HS-27A (cell line): ENCODE results near the gene L2HGDH.
"Not testable (repeated sequence)": the region's sequence is repeated elsewhere in the genome, so short reads cannot be mapped to it uniquely, and the experiment has no call there.

ENCODE experiments used
- DNase-seq: peaks from one replicate; pipeline ENCODE4 v3.0.0-alpha.2; 2012; ENCODE audit warnings: low read depth, missing footprints

L2HGDH gene

DNA sequence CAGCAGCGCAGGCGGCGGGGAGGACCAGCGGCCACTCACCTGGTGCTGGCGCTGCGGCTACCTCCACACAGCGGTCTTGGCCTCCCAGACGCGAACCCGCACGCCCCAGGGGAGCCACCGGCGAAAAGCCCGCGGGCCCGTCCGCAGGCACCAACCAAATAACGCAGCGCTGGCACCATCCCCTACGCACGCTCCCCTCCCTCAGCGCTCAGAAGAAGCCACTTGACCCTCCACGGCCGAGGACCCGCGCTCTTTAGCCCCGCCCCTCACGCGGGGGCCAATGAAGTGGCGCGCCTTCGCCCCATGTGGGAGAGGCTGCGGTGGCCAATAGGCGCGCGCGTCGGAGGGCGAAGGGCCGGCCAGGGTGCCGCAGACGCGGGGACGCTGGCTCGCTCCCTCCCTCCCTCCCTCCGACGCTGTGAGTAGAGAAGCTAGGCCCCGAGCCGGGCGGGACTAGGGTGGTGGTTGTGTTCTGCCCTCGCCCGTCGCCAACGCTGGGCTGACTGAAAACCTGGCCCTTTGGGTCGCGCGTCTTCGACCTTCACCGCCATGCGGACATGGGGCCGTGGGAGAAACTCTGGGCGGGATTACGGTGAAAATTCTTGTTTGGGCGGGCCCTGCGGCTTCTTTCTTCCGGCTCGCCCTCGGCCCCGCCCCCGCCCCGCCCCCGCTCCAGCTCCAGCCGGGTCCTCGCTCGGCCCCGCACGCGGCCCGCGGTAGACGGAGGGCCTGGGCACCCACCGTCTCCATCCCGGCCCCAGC is at the start of gene L2HGDH, which contains the start of gene DMAC2L:
L2HGDH (minus strand) TSS at position 258 of the 762 bp plus-strand sequence; CDS start at position 179, 79 bp downstream.
DMAC2L (plus strand) TSS at position 353 of the 762 bp plus-strand sequence. CDS start 9,164 bp downstream, outside the sequence.
- peak; percentile 82 for DNase-seq

DNA sequence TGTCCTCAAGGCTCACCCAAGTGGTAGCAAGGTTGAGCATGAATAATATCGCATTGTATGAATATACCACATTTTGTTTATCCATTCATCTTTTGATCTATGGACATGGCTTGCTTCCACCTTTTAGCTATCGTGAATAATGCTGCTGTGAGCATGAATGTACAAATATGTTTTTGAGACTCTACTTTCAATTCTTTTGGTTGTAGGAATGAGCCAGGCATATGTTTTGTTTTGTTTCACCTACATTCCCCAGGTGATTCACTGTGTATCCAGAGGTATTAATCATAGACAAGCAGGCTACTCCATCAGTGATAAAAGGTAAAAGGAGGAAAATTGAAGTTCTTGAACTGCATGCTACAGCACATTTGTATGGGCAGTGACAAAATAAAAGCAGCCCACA is 48.8 kb upstream of the L2HGDH start:
- no peak for DNase-seq

DNA sequence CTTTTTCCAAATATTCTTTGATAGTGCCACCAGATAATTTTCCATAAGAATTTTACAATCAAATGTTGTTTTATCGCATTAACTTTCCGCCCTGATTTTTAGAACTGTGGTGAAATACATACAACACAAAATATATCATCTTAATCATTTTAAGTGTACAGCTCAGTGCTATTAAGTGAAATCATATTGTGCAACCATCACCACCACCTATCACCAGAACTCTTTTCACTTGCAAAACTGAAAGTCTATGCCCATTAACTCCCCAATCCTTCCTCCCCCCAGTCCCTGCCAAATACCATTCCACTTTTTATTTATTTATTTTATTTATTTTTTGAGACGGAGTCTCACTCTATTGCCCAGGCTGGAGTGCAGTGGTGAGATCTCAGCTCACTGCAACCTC is 48.1 kb upstream of the L2HGDH start:
- no peak for DNase-seq

DNA sequence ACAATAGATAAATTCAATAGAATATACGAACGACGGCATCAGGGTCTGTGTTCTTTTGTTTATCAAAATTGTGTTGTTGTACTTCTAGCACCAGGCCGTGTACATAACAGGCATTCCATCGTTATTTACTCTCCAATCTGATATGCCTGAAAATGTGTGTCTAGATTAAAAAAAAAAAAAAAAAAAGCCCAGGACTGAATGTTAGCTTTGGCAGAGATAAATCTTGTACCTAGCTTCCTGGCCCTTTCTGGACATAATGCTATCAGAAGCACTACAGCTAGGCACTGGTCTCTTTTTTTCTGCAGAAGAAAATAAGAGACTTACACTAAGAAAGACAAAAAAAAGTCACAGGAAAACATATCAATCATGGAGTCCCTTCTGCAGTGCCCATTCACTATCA is 47.6 kb upstream of the L2HGDH start:
- DNase-seq, result no peak

DNA sequence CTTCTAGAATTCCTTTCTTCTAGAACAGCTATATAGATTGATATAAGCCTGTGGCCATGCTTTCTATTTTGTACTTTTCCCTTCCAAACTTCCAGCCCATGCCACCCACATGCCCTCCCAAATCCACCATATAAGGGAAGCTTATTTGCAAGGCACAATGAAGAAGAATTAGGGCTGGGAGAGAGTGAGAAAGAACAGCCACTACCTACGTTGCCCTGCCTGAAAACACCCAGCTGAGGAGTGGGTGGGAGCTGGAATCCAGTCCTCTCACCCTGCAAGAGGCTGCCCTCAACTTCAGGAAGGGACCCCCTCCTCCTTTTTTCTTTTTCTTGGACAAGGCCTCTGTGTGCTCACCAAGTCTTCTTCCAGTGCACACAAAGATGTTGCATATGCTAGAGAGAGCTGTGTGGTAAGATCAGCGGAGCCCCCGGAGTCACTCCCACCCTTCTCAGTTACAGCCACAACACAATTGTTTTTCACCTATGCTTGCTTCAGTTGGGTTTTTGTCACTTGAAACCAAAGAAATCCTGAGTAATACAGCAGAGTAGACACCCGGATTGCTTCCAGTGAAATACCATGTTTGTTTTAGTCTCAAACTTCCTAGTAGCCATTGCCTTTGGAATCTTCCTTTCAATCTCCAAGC is 45.8 kb upstream of the L2HGDH start:
- no peak for DNase-seq

DNA sequence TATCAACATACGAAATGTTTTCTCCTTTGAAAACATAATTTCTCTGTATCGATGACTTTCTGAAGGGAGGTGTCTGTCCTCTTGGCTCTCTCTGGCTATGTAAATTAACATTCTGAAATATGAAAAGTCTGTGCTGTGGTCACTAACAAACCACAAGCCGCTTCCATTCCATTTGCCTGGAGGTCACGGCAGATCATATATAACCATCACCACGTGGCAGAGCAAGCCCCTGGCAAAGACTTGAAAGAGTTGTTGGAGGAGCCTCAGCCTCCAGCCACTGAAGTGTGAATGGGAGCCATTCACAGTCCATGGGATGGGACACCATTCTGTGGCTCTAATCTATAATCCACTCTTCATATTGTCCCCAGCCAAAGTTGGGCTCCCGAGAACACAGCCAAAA is 45.1 kb upstream of the L2HGDH start:
- no peak for DNase-seq

- DNase-seq, result not testable (repeated sequence)
Measured at GRCh38 chr14:50356283-50356682, 44.3 kb upstream of the L2HGDH start.

DNA sequence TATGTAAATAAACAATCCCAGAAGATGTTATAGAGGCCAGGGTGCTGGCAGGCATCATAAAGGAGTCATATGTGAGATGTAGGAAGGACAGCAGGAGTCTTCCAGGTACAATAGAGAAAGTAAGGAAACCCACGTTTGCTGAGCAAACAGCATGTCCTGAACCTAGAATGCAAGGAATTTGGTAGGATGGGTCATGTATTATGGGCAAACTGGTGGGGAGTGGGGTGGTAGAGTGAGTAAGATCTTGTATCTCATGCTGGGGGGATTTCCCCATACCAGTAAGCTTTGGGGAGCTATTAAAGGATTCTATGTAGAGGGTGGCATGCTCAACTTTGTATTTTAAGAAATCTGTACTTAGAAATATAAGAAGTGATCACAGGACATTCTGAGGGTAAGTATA is 43.7 kb upstream of the L2HGDH start:
- no peak for DNase-seq

GRCh38 chr14:50354527-50354926 is 42.5 kb upstream of the L2HGDH start:
- no peak for DNase-seq

- no peak for DNase-seq
Measured at GRCh38 chr14:50353126-50353525, 41.1 kb upstream of the L2HGDH start.

GRCh38 chr14:50352584-50352983 is 40.6 kb upstream of the L2HGDH start:
- no peak for DNase-seq

DNA sequence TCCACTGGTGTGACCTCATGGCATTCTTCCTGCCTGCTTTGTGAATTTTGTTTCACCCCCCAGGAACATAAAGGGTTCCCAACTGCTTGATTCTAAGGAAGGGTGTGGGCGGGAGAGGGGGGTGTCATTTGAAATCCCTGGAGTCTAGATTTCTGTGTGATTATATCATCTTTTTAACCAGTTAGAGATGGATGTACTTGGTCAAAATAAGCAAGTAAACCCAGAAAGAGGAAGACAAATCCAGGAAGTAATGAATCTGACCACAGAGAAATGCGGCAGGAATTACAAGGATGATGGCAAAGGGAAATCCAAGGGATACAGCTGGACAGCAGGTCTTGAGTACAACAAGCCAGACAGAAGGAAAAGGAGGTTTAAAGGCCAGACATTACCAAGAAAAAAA is 38.9 kb upstream of the L2HGDH start:
- DNase-seq, result no peak

DNA sequence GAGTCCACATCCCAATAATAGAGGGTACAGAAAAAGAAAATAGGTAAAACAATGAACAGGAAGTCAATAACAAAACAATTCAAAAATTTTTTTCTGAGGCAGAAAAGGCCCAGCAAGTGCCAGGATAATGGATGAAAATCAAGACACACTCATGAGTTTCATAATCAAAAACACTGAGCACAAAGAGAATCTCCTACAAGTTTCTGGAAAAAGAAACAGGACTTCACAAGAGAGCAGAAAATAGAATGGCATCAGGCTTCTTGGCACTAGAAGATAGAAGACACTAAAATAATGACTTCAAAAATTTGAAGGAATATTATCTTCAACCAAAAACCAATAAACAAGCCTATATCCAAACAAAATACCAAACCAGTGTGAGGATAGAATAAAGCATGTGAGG is 36.9 kb upstream of the L2HGDH start:
- DNase-seq, result no peak

DNA sequence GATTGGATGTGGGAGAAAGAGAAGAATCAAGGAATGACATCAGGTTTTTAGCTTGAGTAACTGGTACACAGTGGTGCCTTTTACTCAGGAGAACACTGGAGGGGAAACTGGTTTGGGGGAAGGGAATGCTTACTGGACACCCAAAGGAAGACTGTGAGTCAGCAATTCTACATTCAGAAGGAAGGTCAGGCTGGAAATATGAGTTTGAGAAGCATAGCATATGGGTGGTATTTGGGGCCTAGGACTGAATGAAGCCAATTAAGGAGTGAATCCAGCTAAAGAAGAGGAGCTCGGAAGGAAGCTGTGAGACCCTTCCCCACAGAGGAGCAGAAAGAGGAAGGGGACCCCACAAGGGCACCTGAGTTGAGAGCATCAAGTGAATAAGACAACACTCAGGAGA is 35.5 kb upstream of the L2HGDH start:
- DNase-seq, result no peak

DNA sequence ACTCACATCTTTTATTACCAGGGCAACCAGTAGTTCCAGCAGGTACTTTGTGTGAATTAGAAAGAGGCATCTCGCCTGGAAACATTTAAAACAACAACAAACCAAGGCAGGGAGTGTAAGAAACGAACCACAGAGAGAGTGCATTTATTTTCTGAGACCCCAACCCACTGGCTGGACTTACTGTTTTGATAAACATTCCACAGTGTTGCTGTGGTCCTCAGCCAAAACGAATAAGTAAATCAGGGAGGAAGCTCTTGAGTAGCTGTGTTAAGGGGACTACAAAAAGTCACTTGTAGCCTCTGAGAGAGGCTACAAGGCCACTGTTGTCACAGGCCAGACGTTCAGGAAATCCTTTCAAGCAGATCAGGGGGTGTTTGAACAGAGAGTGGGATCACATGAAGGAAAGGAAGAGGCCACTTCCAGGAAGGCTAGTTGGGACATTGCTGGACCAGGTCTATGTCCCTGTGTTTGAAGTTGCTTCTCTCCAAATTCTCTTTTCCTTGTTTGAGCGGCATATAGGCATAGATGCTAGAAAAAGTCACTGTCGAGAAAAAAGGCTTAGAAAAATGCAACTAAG is 33.9 kb upstream of the L2HGDH start:
- no peak for DNase-seq

DNA sequence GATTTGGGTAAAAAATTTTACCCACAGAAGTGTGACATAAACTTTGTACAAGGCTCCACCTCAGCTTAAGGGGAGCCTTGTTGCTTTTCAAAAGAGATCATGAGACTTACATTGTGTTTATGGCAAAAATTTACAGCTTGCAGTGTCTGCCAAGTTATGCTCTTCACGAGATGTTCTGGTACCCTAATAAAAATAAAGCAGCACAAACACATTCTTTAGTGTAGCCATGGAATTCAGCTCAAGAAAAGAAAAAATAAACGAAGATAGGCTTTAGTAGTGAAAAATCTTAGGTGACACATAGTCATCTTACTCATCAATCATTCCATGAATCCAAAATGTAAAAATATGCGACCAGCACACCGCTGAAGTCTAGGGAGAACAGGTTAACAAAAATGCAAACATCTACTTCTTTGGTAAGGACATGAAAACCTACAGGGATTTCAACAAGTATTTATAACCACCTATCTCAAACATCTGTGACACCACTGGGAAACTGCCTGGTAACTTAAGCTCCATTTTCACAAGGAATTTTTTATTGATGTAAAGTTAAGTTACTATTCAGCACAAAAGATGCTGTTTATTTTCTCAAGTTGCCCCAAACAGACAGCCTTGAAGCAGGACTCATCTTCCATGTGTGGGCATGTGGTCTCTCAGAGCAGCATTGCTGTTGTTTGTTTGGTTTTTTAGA is 33.0 kb upstream of the L2HGDH start:
- DNase-seq, result no peak

- DNase-seq, result no peak
Measured at GRCh38 chr14:50344116-50344775, 32.2 kb upstream of the L2HGDH start.

GRCh38 chr14:50343434-50343833 is 31.4 kb upstream of the L2HGDH start:
- DNase-seq, result no peak

DNA sequence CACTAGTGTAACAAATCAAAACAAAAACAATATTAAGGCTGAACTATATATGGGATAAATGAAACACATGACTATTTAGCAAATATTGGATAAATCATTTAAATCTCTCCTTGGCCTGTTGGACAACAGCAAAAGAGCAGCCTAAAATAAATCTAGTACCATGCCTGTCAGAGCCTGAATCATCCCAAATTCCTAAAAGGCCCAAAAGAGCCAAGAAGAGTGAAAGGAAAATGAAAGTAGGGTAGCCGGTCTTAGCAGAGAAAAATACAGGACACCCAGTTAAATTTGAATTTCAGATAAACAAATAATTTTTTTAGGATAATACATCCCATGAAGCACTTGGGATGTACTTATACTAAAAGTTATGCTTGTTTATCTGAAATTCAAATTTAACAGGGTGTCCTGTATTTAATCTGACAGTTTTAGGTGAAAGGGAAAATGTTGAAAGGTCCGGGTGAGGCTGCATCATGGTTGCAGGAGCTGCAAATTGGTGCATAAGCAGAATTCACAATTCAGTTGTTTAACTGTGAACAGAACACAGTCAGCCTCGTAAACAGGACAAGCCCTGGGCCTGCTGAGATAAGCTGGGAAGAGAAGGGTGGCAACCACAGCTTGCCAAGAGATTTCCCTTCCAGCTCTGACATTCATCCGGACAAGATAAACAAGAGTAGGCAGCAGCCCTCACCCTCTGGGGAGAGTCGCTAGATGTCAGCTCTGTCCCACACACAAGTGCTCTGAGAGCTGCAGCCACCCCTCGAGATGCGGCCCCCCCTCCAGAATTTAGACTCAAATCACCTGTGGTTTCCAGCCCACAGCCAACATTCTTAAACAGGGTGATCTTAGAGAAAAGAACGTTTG is 30.4 kb upstream of the L2HGDH start:
- no peak for DNase-seq

- DNase-seq, result no peak
Measured at GRCh38 chr14:50340963-50341362, 28.9 kb upstream of the L2HGDH start.

- no peak for DNase-seq
Measured at GRCh38 chr14:50340045-50340444, 28.0 kb upstream of the L2HGDH start.
